HCT116 (cell line): ENCODE results near the gene SMYD3.

Experiments used
- CEBPB ChIP-seq: IDR thresholded peaks from 2 replicates; pipeline ENCODE4 v1.6.1; 2012; ENCODE audit warnings: low read depth
- EGR1 ChIP-seq: IDR thresholded peaks from 2 replicates; pipeline ENCODE4 v1.6.1; 2012; ENCODE audit warnings: low read depth
- POLR2A ChIP-seq: IDR thresholded peaks from 2 replicates; pipeline ENCODE4 v1.7.0; 2011; ENCODE audit warnings: borderline replicate concordance; ENCODE audit not compliant: insufficient read depth, insufficient read length; ENCODE audit errors: extremely low read depth
- YY1 ChIP-seq: IDR thresholded peaks from 2 replicates; pipeline ENCODE4 v1.6.1; 2011; ENCODE audit warnings: low read length, low read depth, moderate library complexity, mild to moderate bottlenecking; ENCODE audit not compliant: insufficient replicate concordance; ENCODE audit errors: extremely low read depth
- TF ChIP-seq, protein P1 (sequence below), 3 experiments: fragments of 200-600 bp in 1 of 3; sonication (generic) in 1 of 3; IDR thresholded peaks in 2 of 3; conservative IDR thresholded peaks in 1 of 3; 2 replicates each; pipeline ENCODE4 v1.5.1; 2012 to 2017; ENCODE audit warnings: low read depth in 2 of 3, low read length in 2 of 3, antibody characterized with exemption in 1 of 3, borderline replicate concordance in 1 of 3, control low read depth in 1 of 3, mild to moderate bottlenecking in 1 of 3, mixed read lengths in 1 of 3, mixed run types in 1 of 3, moderate library complexity in 1 of 3; ENCODE audit not compliant: insufficient read depth in 1 of 3
- TF ChIP-seq, protein P2 (sequence below): IDR thresholded peaks from 2 replicates; pipeline ENCODE4 v1.6.1; 2012; ENCODE audit warnings: low read depth

DNA sequence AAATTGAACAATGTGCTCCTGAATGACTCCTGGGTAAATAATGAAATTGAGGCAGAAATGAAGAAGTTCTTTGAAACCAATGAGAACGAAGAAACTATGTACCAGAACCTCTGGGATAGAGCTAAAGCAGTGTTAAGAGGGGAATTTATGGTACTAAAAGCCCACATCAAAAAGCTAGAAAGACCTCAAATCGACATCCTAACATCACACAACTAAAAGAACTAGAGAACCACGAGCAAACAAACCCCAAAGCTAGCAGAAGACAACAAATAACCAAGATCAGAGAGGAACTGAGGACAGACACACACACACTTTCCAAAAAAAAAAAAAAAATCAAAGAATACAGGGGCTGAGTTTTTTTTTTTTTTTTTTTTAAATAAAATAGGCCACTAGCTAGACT, 564.2 kb downstream of the SMYD3 start:
- TF ChIP-seq, protein P1, sequence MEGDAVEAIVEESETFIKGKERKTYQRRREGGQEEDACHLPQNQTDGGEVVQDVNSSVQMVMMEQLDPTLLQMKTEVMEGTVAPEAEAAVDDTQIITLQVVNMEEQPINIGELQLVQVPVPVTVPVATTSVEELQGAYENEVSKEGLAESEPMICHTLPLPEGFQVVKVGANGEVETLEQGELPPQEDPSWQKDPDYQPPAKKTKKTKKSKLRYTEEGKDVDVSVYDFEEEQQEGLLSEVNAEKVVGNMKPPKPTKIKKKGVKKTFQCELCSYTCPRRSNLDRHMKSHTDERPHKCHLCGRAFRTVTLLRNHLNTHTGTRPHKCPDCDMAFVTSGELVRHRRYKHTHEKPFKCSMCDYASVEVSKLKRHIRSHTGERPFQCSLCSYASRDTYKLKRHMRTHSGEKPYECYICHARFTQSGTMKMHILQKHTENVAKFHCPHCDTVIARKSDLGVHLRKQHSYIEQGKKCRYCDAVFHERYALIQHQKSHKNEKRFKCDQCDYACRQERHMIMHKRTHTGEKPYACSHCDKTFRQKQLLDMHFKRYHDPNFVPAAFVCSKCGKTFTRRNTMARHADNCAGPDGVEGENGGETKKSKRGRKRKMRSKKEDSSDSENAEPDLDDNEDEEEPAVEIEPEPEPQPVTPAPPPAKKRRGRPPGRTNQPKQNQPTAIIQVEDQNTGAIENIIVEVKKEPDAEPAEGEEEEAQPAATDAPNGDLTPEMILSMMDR (IDR thresholded peaks at IDR 0.05 in 2 of 3, conservative IDR thresholded peaks at IDR 0.05 in 1 of 3; ENCODE audit: borderline replicate concordance in 1 of 3, insufficient read depth in 1 of 3, low read depth in 2 of 3, low read length in 2 of 3), result no peak
- TF ChIP-seq EGR1 (no peak), POLR2A (no peak), YY1 (no peak), CEBPB (no peak)
- TF ChIP-seq, protein P2, sequence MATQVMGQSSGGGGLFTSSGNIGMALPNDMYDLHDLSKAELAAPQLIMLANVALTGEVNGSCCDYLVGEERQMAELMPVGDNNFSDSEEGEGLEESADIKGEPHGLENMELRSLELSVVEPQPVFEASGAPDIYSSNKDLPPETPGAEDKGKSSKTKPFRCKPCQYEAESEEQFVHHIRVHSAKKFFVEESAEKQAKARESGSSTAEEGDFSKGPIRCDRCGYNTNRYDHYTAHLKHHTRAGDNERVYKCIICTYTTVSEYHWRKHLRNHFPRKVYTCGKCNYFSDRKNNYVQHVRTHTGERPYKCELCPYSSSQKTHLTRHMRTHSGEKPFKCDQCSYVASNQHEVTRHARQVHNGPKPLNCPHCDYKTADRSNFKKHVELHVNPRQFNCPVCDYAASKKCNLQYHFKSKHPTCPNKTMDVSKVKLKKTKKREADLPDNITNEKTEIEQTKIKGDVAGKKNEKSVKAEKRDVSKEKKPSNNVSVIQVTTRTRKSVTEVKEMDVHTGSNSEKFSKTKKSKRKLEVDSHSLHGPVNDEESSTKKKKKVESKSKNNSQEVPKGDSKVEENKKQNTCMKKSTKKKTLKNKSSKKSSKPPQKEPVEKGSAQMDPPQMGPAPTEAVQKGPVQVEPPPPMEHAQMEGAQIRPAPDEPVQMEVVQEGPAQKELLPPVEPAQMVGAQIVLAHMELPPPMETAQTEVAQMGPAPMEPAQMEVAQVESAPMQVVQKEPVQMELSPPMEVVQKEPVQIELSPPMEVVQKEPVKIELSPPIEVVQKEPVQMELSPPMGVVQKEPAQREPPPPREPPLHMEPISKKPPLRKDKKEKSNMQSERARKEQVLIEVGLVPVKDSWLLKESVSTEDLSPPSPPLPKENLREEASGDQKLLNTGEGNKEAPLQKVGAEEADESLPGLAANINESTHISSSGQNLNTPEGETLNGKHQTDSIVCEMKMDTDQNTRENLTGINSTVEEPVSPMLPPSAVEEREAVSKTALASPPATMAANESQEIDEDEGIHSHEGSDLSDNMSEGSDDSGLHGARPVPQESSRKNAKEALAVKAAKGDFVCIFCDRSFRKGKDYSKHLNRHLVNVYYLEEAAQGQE, result no peak
